Activated T-cell treated with anti-CD3 and anti-CD28 coated beads, Interleukin-2, amount 50 U/mL, for 4 hours (primary cell): ENCODE results near the gene TULP4. TPM values are rescaled to one million over a fixed set of nuclear protein-coding genes. Genes with fewer than 3 reads are reported as not detected.
"Not testable (repeated sequence)": the region's sequence is repeated elsewhere in the genome, so short reads cannot be mapped to it uniquely, and the experiment has no call there.

Experiments used
- ATAC-seq, 2 donors: fragments of 200-7000 bp; cut with Tn5 transposase; one replicate each; pipeline ENCODE4 v1.10.0; 2021
- DNase-seq: peaks from one replicate; pipeline ENCODE4 v3.0.0-alpha.2; 2020
- H3K27me3 Mint-ChIP-seq: one replicate; pipeline ENCODE4 v1.8.0; 2021; ENCODE audit warnings: low read depth, mixed read lengths
- H3K36me3 Mint-ChIP-seq: one replicate; pipeline ENCODE4 v1.8.0; 2022; ENCODE audit warnings: mixed read lengths; ENCODE audit not compliant: insufficient read depth
- H3K4me1 Mint-ChIP-seq: one replicate; pipeline ENCODE4 v1.8.0; 2021; ENCODE audit warnings: low read depth, mixed read lengths
- H3K4me3 Mint-ChIP-seq: one replicate; pipeline ENCODE4 v1.8.0; 2021; ENCODE audit warnings: mild to moderate bottlenecking, moderate library complexity, mixed read lengths
- H3K9me3 Mint-ChIP-seq: one replicate; pipeline ENCODE4 v1.8.0; 2021; ENCODE audit warnings: mixed read lengths
- total RNA-seq, 3 donors: library from RNA; stranded (reverse); gene quantifications; one replicate each; pipeline ENCODE4 v1.2.1, GENCODE V29; 2021

TULP4 gene
- total RNA-seq, 3 donors from 2014 or later, result 23.4 to 24.8 (median 23.9) TPM

- Mint-ChIP-seq H3K9me3 (no peaks in the 10 kb centered on the region), H3K4me3 (no peak overlapping the region), H3K36me3 (peaks cover 12% of the 10 kb centered on the region), H3K4me1 (peaks cover 55% of the 10 kb centered on the region), H3K27me3 (no peaks in the 10 kb centered on the region)
- no peak for ATAC-seq
- no peak for DNase-seq
These were observed 26.6 kb upstream of the TULP4 start for GRCh38 chr6:158285656-158286021.

- ATAC-seq, result no peak
- peaks cover 62% of the 10 kb centered on the region for H3K4me1 Mint-ChIP-seq
- no peaks in the 10 kb centered on the region for H3K27me3 Mint-ChIP-seq
- H3K36me3 Mint-ChIP-seq, result peaks cover 12% of the 10 kb centered on the region
- DNase-seq, result no peak
- no peak overlapping the region for H3K4me3 Mint-ChIP-seq
- H3K9me3 Mint-ChIP-seq, result no peaks in the 10 kb centered on the region
These were observed 25.9 kb upstream of the TULP4 start for GRCh38 chr6:158286413-158286812.

- ATAC-seq (no peak), DNase-seq (no peak)
- peaks cover 12% of the 10 kb centered on the region for H3K36me3 Mint-ChIP-seq
- no peak overlapping the region for H3K4me3 Mint-ChIP-seq
- no peaks in the 10 kb centered on the region for H3K9me3 Mint-ChIP-seq
- H3K27me3 Mint-ChIP-seq, result no peaks in the 10 kb centered on the region
- peaks cover 67% of the 10 kb centered on the region for H3K4me1 Mint-ChIP-seq
These were observed 25.2 kb upstream of the TULP4 start for GRCh38 chr6:158287047-158287446.

GRCh38 chr6:158290040-158290439 is 22.2 kb upstream of the TULP4 start:
- ATAC-seq, result peak; percentile 54 to 64
- Mint-ChIP-seq H3K27me3 (no peaks in the 10 kb centered on the region), H3K4me3 (peak overlapping the region; percentile 77), H3K4me1 (peaks cover 49% of the 10 kb centered on the region), H3K36me3 (peaks cover 12% of the 10 kb centered on the region), H3K9me3 (no peaks in the 10 kb centered on the region)
- DNase-seq, result no peak

GRCh38 chr6:158290659-158291058 is 21.6 kb upstream of the TULP4 start:
- ATAC-seq (peak; percentile 99), DNase-seq (peak; percentile 44)
- peak overlapping the region; percentile 77 for H3K4me3 Mint-ChIP-seq
- H3K4me1 Mint-ChIP-seq, result peaks cover 45% of the 10 kb centered on the region
- peaks cover 12% of the 10 kb centered on the region for H3K36me3 Mint-ChIP-seq
- no peaks in the 10 kb centered on the region for H3K9me3 Mint-ChIP-seq
- H3K27me3 Mint-ChIP-seq, result no peaks in the 10 kb centered on the region

- Mint-ChIP-seq H3K4me3 (no peak overlapping the region), H3K4me1 (peaks cover 35% of the 10 kb centered on the region), H3K9me3 (peaks cover 8% of the 10 kb centered on the region), H3K27me3 (no peaks in the 10 kb centered on the region), H3K36me3 (peaks cover 20% of the 10 kb centered on the region)
- ATAC-seq, result no peak
- no peak for DNase-seq
These were observed 20.2 kb upstream of the TULP4 start for GRCh38 chr6:158292016-158292415.

GRCh38 chr6:158293122-158293521 is 19.1 kb upstream of the TULP4 start:
- Mint-ChIP-seq H3K4me3 (no peak overlapping the region), H3K9me3 (peaks cover 12% of the 10 kb centered on the region), H3K27me3 (no peaks in the 10 kb centered on the region), H3K36me3 (peaks cover 20% of the 10 kb centered on the region), H3K4me1 (peaks cover 35% of the 10 kb centered on the region)
- DNase-seq (no peak), ATAC-seq (no peak)

- Mint-ChIP-seq H3K4me1 (peaks cover 16% of the 10 kb centered on the region), H3K36me3 (peaks cover 35% of the 10 kb centered on the region), H3K9me3 (peaks cover 12% of the 10 kb centered on the region)
- not testable (repeated sequence) for ATAC-seq, H3K27me3 Mint-ChIP-seq, H3K4me3 Mint-ChIP-seq, DNase-seq
These were observed 16.1 kb upstream of the TULP4 start for GRCh38 chr6:158295976-158296853.

GRCh38 chr6:158296854-158297324 is 15.4 kb upstream of the TULP4 start:
- DNase-seq, result not testable (repeated sequence)

GRCh38 chr6:158297657-158298056 is 14.6 kb upstream of the TULP4 start:
- peaks cover 35% of the 10 kb centered on the region for H3K36me3 Mint-ChIP-seq
- peaks cover 12% of the 10 kb centered on the region for H3K9me3 Mint-ChIP-seq
- H3K4me3 Mint-ChIP-seq, ATAC-seq, H3K4me1 Mint-ChIP-seq, H3K27me3 Mint-ChIP-seq, DNase-seq: not testable (repeated sequence)

More at GRCh38 chr6:158296854-158297324, 15.4 kb upstream of the TULP4 start:
- not testable (repeated sequence) for H3K4me1 Mint-ChIP-seq, H3K4me3 Mint-ChIP-seq, ATAC-seq, H3K27me3 Mint-ChIP-seq
- Mint-ChIP-seq H3K9me3 (peaks cover 12% of the 10 kb centered on the region), H3K36me3 (peaks cover 35% of the 10 kb centered on the region)

- H3K9me3 Mint-ChIP-seq, result peaks cover 12% of the 10 kb centered on the region
- H3K4me1 Mint-ChIP-seq, DNase-seq, ATAC-seq, H3K27me3 Mint-ChIP-seq, H3K4me3 Mint-ChIP-seq: not testable (repeated sequence)
- H3K36me3 Mint-ChIP-seq, result peaks cover 29% of the 10 kb centered on the region
These were observed 11.7 kb upstream of the TULP4 start for GRCh38 chr6:158300306-158301143.

GRCh38 chr6:158301561-158301960 is 10.7 kb upstream of the TULP4 start:
- H3K9me3 Mint-ChIP-seq, H3K4me1 Mint-ChIP-seq, DNase-seq, H3K4me3 Mint-ChIP-seq, ATAC-seq, H3K27me3 Mint-ChIP-seq: not testable (repeated sequence)
- peaks cover 23% of the 10 kb centered on the region for H3K36me3 Mint-ChIP-seq

- ATAC-seq, H3K4me3 Mint-ChIP-seq, H3K4me1 Mint-ChIP-seq, H3K27me3 Mint-ChIP-seq, H3K9me3 Mint-ChIP-seq, DNase-seq: not testable (repeated sequence)
- H3K36me3 Mint-ChIP-seq, result peaks cover 18% of the 10 kb centered on the region
These were observed 10.0 kb upstream of the TULP4 start for GRCh38 chr6:158302195-158302796.

GRCh38 chr6:158303210-158303731 is 9.0 kb upstream of the TULP4 start:
- no peaks in the 10 kb centered on the region for H3K9me3 Mint-ChIP-seq
- no peaks in the 10 kb centered on the region for H3K4me1 Mint-ChIP-seq
- H3K36me3 Mint-ChIP-seq, result peaks cover 17% of the 10 kb centered on the region
- ATAC-seq (no peak), DNase-seq (no peak)
- H3K4me3 Mint-ChIP-seq, result no peak overlapping the region
- H3K27me3 Mint-ChIP-seq, result no peaks in the 10 kb centered on the region
